Stimulated activated CD4-positive, alpha-beta T cell treated with anti-CD3 and anti-CD28 coated beads, TNF-alpha, amount 100 ng/mL, for 24 hours (primary cell): ENCODE data around the gene EMX1.

Experiments
- DNase-seq, 3 experiments: peaks; one replicate each; pipeline ENCODE4 v3.0.0-alpha.2; 2020; ENCODE audit warnings: low read depth in 3 of 3

Gene EMX1

GRCh38 chr2:72958542-72959385 lies 41.4 kb downstream of the EMX1 start:
- DNase-seq, result no peak

- DNase-seq, result no peak
Measured at GRCh38 chr2:72959554-72959953, 42.2 kb downstream of the EMX1 start.

- DNase-seq, result no peak
Measured at GRCh38 chr2:72959995-72960981, 43.0 kb downstream of the EMX1 start.

GRCh38 chr2:72961036-72961720 lies 43.9 kb downstream of the EMX1 start:
- DNase-seq, result no peak

GRCh38 chr2:72961853-72962468 lies 44.6 kb downstream of the EMX1 start:
- no peak for DNase-seq

- no peak for DNase-seq
Measured at GRCh38 chr2:72962911-72963310, 45.6 kb downstream of the EMX1 start.

GRCh38 chr2:72963423-72964145 lies 46.3 kb downstream of the EMX1 start:
- no peak for DNase-seq

- no peak for DNase-seq
Measured at GRCh38 chr2:72964146-72964525, 46.8 kb downstream of the EMX1 start.

GRCh38 chr2:72965016-72965415 lies 47.7 kb downstream of the EMX1 start:
- no peak for DNase-seq

GRCh38 chr2:72965770-72966450 lies 48.6 kb downstream of the EMX1 start:
- DNase-seq, result no peak

GRCh38 chr2:72968286-72968685 lies 51.0 kb downstream of the EMX1 start:
- DNase-seq, result no peak

- no peak for DNase-seq
Measured at GRCh38 chr2:72969706-72970105, 52.4 kb downstream of the EMX1 start.

GRCh38 chr2:72971036-72971435 lies 53.7 kb downstream of the EMX1 start:
- DNase-seq, result no peak

- DNase-seq, result no peak
Measured at GRCh38 chr2:72972352-72973136, 55.2 kb downstream of the EMX1 start.

GRCh38 chr2:72973137-72973535 lies 55.8 kb downstream of the EMX1 start:
- DNase-seq, result no peak

GRCh38 chr2:72973566-72974435 lies 56.5 kb downstream of the EMX1 start:
- peak in 2 of 3 experiments; percentile 8 to 35 for DNase-seq

- no peak for DNase-seq
Measured at GRCh38 chr2:72974436-72974754, 57.1 kb downstream of the EMX1 start.

- no peak for DNase-seq
Measured at GRCh38 chr2:72975017-72975416, 57.7 kb downstream of the EMX1 start.

- no peak for DNase-seq
Measured at GRCh38 chr2:72979896-72980295, 62.6 kb downstream of the EMX1 start.
